ENCODE data around the gene ZBTB5. TPM values are rescaled to one million over a fixed set of nuclear protein-coding genes. Genes with fewer than 3 reads are reported as not detected.
"Not testable (repeated sequence)": the region's sequence is repeated elsewhere in the genome, so short reads cannot be mapped to it uniquely, and the experiment has no call there.

ZBTB5 gene
- total and polyA plus RNA-seq, 7 donors = 2.5 to 6.0 (median 5.3) TPM

DNA sequence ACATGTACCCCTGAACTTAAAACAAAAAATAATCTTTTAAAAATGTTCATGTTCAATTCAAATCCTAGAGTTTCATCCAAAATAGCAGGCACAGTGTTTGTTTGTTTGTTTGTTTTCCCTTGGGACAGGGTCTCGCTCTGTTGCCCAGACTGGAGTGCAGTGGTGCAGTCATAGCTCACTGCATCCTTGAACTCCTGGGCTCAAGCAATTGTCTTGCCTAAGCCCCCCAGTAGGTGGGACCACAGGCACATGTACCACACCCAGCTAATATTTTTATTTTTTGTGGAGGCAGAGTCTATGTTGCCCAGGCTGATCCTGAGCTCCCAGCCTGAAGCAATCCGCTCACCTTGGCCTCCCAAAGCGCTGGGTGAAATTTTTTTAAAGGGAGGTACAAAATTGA, 15.5 kb upstream of the ZBTB5 start:
- 84 to 85% (median 85%) methylated on average over 3 of the region's 3 CpGs for WGBS, 3 donors
- Histone ChIP-seq H3K27ac (no peak overlapping the region), H3K9me3 (no peaks in the 10 kb centered on the region), H3K4me1 (no peaks in the 10 kb centered on the region), H3K27me3 (ENCODE audit: insufficient read depth in 3 of 3, low read length in 2 of 3) (peaks cover 0 to 3% (median 0%) of the 10 kb centered on the region in 3 donors), H3K36me3 (ENCODE audit: insufficient read depth in 1 of 2, low read depth in 1 of 2) (no peaks in the 10 kb centered on the region), H3K4me3 (no peak overlapping the region)
- intact Hi-C loops (cut with DNase I) = loop anchor here in 1 of 2 donors (10.0 kb wide), 3 partner anchors 94 to 914 kb away; partner anchors contain the start of genes ALDH1B1, EXOSC3 and FBXO10
- TF ChIP-seq, protein P1, sequence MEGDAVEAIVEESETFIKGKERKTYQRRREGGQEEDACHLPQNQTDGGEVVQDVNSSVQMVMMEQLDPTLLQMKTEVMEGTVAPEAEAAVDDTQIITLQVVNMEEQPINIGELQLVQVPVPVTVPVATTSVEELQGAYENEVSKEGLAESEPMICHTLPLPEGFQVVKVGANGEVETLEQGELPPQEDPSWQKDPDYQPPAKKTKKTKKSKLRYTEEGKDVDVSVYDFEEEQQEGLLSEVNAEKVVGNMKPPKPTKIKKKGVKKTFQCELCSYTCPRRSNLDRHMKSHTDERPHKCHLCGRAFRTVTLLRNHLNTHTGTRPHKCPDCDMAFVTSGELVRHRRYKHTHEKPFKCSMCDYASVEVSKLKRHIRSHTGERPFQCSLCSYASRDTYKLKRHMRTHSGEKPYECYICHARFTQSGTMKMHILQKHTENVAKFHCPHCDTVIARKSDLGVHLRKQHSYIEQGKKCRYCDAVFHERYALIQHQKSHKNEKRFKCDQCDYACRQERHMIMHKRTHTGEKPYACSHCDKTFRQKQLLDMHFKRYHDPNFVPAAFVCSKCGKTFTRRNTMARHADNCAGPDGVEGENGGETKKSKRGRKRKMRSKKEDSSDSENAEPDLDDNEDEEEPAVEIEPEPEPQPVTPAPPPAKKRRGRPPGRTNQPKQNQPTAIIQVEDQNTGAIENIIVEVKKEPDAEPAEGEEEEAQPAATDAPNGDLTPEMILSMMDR (IDR thresholded peaks at IDR 0.05) = no peak
- DNase-seq (no peak), ATAC-seq (no peak)

DNA sequence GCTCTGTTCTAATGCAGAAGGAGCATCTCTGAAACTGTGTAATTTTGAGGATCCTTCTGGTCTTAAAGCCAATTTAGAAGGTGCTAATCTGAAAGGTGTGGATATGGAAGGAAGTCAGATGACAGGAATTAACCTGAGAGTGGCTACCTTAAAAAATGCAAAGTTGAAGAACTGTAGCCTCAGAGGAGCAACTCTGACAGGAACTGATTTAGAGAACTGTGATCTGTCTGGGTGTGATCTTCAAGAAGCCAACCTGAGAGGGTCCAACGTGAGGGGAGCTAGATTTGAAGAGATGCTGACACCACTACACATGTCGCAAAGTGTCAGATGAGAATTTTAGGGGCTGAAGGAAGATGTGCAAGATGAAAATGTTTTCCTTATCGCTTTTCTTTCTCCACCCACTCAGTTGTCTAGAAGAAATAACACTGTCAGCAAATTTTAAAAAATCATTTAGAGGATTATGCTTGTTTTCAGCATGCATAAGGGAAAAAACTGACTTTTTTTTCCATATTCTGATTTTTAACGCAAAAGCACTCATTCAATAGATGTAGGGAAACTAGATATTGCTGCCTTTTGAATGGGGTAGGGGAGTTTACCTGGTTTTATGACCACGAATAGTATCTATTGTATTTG, 12.9 kb upstream of the ZBTB5 start:
- DNase-seq; H3K36me3 ChIP-seq (ENCODE audit: insufficient read depth in 1 of 2, low read depth in 1 of 2); H3K4me1 ChIP-seq; ATAC-seq; H3K4me3 ChIP-seq; H3K9me3 ChIP-seq; H3K27ac ChIP-seq; H3K27me3 ChIP-seq (ENCODE audit: insufficient read depth in 3 of 3, low read length in 2 of 3): not testable (repeated sequence)
- intact Hi-C loops (cut with DNase I) = loop anchor here in 1 of 2 donors (5.0 kb wide), 1 partner anchor 269 kb away; no protein-coding TSS in a partner anchor
- 65 to 68% (median 67%) methylated on average over 5 of the region's 5 CpGs for WGBS, 3 donors

DNA sequence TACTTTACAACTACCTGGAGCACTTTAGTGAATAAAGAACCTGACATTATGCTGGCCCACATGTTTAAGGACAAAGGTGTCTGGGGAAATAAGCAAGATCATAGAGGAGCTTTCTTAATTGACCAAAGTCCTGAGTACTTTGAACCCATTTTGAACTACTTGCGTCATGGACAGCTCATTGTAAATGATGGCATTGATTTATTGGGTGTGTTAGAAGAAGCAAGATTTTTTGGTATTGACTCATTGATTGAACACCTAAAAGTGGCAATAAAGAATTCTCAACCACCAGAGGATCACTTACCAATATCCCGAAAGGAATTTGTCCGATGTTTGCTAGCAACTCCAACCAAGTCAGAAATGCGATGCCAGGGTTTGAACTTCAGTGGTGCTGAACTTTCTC, 12.2 kb upstream of the ZBTB5 start:
- intact Hi-C loops (cut with DNase I) = loop anchor here in 1 of 2 donors (5.0 kb wide), 1 partner anchor 270 kb away; no protein-coding TSS in a partner anchor
- 89 to 92% (median 89%) methylated on average over 4 of the region's 4 CpGs for WGBS, 3 donors

DNA sequence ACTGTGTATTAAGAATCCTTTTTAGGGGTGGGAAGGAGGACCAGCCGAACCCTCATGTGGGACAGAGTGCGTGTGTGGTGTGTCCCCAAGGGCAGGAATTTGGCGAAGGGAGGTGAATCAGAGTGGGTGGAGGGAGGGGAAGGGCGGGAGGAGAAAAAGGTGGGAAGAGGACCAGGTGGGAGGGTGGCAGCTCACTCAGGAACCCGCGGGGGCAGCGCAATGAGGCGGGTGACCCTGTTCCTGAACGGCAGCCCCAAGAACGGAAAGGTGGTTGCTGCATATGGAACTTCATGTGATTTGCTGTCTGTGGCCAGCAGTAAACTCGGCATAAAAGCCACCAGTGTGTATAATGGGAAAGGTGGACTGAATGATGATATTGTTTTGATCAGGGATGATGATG, 11.7 kb upstream of the ZBTB5 start:
- Histone ChIP-seq H3K27me3 (ENCODE audit: insufficient read depth in 3 of 3, low read length in 2 of 3) (peaks cover 0 to 3% (median 0%) of the 10 kb centered on the region in 3 donors), H3K4me3 (no peak overlapping the region), H3K9me3 (peaks cover 4% of the 10 kb centered on the region), H3K36me3 (ENCODE audit: insufficient read depth in 1 of 2, low read depth in 1 of 2) (no peaks in the 10 kb centered on the region), H3K4me1 (no peaks in the 10 kb centered on the region), H3K27ac (no peak overlapping the region)
- intact Hi-C loops (cut with DNase I) = loop anchor here in 1 of 2 donors (5.0 kb wide), 1 partner anchor 270 kb away; no protein-coding TSS in a partner anchor
- ATAC-seq = no peak
- WGBS, 3 donors = 75 to 79% (median 76%) methylated on average over 11 of the region's 11 CpGs
- DNase-seq = no peak
- TF ChIP-seq, protein P1 (IDR thresholded peaks at IDR 0.05) = no peak

More for the DNA sequence above, 12.2 kb upstream of the ZBTB5 start:
- not testable (repeated sequence) for H3K4me3 ChIP-seq; H3K36me3 ChIP-seq (ENCODE audit: insufficient read depth in 1 of 2, low read depth in 1 of 2); H3K4me1 ChIP-seq; ATAC-seq; H3K9me3 ChIP-seq; H3K27ac ChIP-seq; DNase-seq; H3K27me3 ChIP-seq (ENCODE audit: insufficient read depth in 3 of 3, low read length in 2 of 3)

DNA sequence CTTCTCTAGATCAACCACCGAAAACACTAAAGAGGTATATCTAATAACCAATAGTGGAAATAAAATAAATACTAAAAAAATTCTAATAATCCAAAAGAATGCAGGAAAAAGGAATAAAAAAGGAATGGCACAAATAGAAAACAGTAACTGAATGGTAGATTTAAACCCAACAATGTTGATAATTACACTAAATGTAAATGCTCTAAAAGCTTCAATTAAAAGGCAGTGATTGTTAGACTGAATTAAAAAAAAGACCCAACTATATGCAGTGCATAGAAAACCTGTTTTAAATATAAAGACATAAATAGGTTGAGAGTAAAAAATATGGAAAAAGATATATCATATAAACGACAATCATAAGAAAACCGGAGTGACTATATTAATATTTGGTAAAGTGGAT, 9.2 kb upstream of the ZBTB5 start:
- H3K36me3 ChIP-seq (ENCODE audit: insufficient read depth in 1 of 2, low read depth in 1 of 2) = no peaks in the 10 kb centered on the region
- peaks cover 0 to 3% (median 0%) of the 10 kb centered on the region in 3 donors for H3K27me3 ChIP-seq (ENCODE audit: insufficient read depth in 3 of 3, low read length in 2 of 3)
- DNase-seq = no peak
- H3K4me3 ChIP-seq = no peak overlapping the region
- H3K27ac ChIP-seq = no peak overlapping the region
- H3K4me1 ChIP-seq = no peaks in the 10 kb centered on the region
- intact Hi-C loops (cut with DNase I) = no loop called here
- WGBS, 3 donors = 81 to 100% (median 95%) methylated on average over 3 of the region's 3 CpGs
- peaks cover 4% of the 10 kb centered on the region for H3K9me3 ChIP-seq
- no peak for ATAC-seq
- TF ChIP-seq, protein P1 (IDR thresholded peaks at IDR 0.05) = no peak

DNA sequence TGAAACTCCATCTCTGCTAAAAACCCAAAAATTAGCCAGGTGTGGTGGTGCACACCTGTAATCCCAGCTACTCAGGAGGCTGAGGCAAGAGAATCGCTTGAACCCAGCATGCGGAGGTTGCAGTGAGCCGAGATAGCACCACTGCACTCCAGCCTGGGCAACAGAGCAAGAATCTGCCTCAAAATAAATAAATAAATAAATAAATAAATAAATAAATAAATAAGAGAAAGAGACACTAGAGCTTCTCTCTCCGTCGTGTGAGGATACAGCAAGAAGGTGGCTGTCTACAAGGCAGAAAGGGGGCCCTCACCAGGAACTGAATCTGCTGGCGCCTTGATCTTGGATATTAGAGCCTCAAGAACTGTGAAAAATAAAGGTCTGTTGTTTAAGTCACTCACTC, 8.7 kb upstream of the ZBTB5 start:
- H3K9me3 ChIP-seq; H3K27me3 ChIP-seq (ENCODE audit: insufficient read depth in 3 of 3, low read length in 2 of 3); H3K36me3 ChIP-seq (ENCODE audit: insufficient read depth in 1 of 2, low read depth in 1 of 2); DNase-seq; H3K4me1 ChIP-seq; ATAC-seq; intact Hi-C loops (cut with DNase I); H3K4me3 ChIP-seq; H3K27ac ChIP-seq: not testable (repeated sequence)
- WGBS, 3 donors = 66 to 80% (median 67%) methylated on average over 6 of the region's 6 CpGs
